Measurements from ENCODE around the gene FGFR2. TPM values are rescaled to one million over a fixed set of nuclear protein-coding genes. Genes with fewer than 3 reads are reported as not detected.

FGFR2 gene
- total RNA-seq, 1 experiment from 2014 or later: 286 TPM

DNA sequence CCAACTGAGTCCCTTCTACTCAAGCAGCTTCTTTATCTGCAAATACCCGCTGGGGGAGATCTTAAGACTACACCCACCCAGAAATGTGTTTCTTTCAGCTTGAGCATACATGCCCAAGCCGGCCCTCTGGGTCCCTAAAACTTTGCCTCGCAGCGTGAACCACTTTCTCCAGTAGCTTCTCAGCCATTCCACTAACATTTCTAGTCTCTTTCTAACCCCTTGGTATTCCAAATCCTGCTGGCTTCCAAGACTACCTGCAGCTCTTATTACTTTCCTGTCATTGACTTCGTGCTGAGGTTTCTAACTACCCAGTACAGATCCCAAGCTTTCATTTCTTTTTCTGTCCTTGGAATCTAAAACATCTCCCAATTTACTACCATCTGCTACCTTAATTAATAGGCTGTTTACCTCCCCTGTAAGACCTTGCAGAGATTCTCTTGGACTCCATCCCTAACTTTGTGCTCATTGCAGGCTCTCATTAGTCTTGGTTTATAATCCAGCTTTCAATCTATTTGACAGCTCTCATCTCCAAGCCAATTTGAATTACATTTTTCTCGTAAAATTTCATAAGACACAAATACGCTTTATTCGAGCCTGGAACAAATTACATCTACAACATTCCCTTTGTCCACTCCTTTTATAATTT lies 153.6 kb downstream of the FGFR2 start:
- ChIA-PET POLR2A (no interaction called here), CTCF (no interaction called here)
- no peak for DNase-seq
- Histone ChIP-seq H3K4me1 (peaks cover 38% of the 10 kb centered on the region), H3K4me3 (ENCODE audit: low read depth, low read length) (no peak overlapping the region), H3K9me3 (no peaks in the 10 kb centered on the region), H3K27me3 (replicated peaks; ENCODE audit: control insufficient read depth, insufficient read depth, low read length) (no peaks in the 10 kb centered on the region), H3K36me3 (ENCODE audit: control insufficient read depth, insufficient read depth, low read length) (no peaks in the 10 kb centered on the region)
- Mint-ChIP-seq H3K27ac (ENCODE audit: unreplicated experiment) (peak overlapping the region; percentile 17), H3K27me3 (ENCODE audit: insufficient read depth, unreplicated experiment) (no peaks in the 10 kb centered on the region), H3K4me1 (ENCODE audit: low read depth, unreplicated experiment) (peaks cover 29% of the 10 kb centered on the region), H3K36me3 (ENCODE audit: insufficient read depth, unreplicated experiment) (peaks cover 16% of the 10 kb centered on the region), H3K9me3 (ENCODE audit: unreplicated experiment) (no peaks in the 10 kb centered on the region), H3K4me3 (ENCODE audit: unreplicated experiment) (no peak overlapping the region)
- TF ChIP-seq, protein P1, sequence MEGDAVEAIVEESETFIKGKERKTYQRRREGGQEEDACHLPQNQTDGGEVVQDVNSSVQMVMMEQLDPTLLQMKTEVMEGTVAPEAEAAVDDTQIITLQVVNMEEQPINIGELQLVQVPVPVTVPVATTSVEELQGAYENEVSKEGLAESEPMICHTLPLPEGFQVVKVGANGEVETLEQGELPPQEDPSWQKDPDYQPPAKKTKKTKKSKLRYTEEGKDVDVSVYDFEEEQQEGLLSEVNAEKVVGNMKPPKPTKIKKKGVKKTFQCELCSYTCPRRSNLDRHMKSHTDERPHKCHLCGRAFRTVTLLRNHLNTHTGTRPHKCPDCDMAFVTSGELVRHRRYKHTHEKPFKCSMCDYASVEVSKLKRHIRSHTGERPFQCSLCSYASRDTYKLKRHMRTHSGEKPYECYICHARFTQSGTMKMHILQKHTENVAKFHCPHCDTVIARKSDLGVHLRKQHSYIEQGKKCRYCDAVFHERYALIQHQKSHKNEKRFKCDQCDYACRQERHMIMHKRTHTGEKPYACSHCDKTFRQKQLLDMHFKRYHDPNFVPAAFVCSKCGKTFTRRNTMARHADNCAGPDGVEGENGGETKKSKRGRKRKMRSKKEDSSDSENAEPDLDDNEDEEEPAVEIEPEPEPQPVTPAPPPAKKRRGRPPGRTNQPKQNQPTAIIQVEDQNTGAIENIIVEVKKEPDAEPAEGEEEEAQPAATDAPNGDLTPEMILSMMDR (IDR thresholded peaks at IDR 0.05; ENCODE audit: insufficient read depth in 1 of 2, low read depth in 1 of 2, low read length in 1 of 2, severe bottlenecking in 1 of 2, unreplicated experiment in 1 of 2): no peak
- BruUV-seq (replicated peaks): no TSS peak
- intact Hi-C loops (cut with micrococcal nuclease; ENCODE audit: unreplicated experiment): no loop called here

DNA sequence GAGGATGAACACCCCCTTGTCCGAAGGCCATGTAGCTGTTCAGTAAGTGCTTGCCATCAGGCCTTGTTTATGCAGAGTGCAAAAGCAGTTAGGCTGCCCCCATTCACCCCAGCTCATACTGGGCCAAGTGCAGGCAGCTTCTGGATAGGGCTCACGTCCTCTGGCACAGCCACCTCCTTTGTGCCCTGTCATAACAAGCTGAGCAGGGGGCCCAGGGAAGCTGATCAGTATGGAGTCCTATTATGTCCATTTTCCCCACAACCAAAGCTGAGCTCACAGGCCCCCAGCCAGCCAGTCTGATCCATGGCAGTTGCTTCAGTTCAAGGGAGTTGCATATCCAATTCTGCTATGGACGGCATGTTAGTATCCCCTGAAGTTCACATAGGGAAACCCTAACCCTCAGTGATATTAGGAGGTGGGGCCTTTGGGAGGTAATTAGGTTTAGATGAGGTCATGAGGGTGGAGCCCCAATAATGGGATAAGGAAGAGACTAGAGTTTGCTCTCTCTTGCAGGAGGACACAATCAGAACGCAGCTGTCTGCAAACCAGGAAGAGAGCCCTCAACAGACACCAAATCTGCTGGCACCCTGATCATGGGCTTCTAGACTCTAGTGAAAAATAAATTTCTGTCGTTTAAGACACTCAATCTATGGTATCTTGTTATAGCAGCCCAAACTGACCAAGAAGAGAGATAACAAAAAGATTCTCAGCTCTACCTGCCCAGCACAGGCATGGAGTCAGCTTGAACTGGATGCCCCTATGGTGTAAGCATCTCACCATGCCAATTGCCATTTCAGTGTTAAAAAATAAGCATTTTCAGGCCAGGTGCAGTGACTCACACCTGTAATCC lies 155.9 kb downstream of the FGFR2 start:
- no peak for DNase-seq
- BruUV-seq (replicated peaks): no TSS peak
- CTCF ChIA-PET: interaction anchor here (0.6 kb wide), 1 partner anchor 59 kb away, joined by 3 read pairs; no protein-coding TSS in a partner anchor
- H3K9me3 Mint-ChIP-seq (ENCODE audit: unreplicated experiment): no peaks in the 10 kb centered on the region
- Histone ChIP-seq H3K4me3 (ENCODE audit: low read depth, low read length) (no peak overlapping the region), H3K9me3 (no peaks in the 10 kb centered on the region), H3K27me3 (replicated peaks; ENCODE audit: control insufficient read depth, insufficient read depth, low read length) (no peaks in the 10 kb centered on the region), H3K36me3 (ENCODE audit: control insufficient read depth, insufficient read depth, low read length) (no peaks in the 10 kb centered on the region), H3K4me1 (peaks cover 38% of the 10 kb centered on the region)
- POLR2A ChIA-PET: no interaction called here
- intact Hi-C loops (cut with micrococcal nuclease; ENCODE audit: unreplicated experiment): no loop called here
- H3K4me1 Mint-ChIP-seq (ENCODE audit: low read depth, unreplicated experiment): peaks cover 25% of the 10 kb centered on the region
- no peak overlapping the region for H3K4me3 Mint-ChIP-seq (ENCODE audit: unreplicated experiment)
- H3K27ac Mint-ChIP-seq (ENCODE audit: unreplicated experiment): peak overlapping the region; percentile 59
- no peaks in the 10 kb centered on the region for H3K27me3 Mint-ChIP-seq (ENCODE audit: insufficient read depth, unreplicated experiment)
- TF ChIP-seq, protein P1 (IDR thresholded peaks at IDR 0.05; ENCODE audit: insufficient read depth in 1 of 2, low read depth in 1 of 2, low read length in 1 of 2, severe bottlenecking in 1 of 2, unreplicated experiment in 1 of 2): no peak
- peaks cover 6% of the 10 kb centered on the region for H3K36me3 Mint-ChIP-seq (ENCODE audit: insufficient read depth, unreplicated experiment)

DNA sequence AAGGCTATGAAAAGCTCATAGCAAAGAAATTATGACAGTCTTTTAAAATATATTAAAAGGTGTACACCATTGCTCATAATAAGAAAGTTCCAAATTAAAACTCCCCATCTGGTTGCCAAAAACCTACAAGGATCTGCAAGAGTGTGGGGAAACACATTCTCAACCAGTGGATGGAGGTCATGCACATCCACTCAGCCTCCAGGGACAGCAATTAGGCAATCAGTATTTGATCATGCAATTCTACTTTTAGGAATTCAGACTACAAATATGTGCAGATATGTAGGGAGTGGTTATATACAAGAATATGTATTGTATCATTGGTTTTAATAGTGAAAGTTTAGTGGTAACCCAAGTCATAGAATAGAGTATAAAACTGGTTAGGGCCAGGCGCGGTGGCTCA lies 157.8 kb downstream of the FGFR2 start:
- ChIA-PET CTCF (no interaction called here), POLR2A (no interaction called here)
- Mint-ChIP-seq H3K27ac (ENCODE audit: unreplicated experiment) (no peak overlapping the region), H3K4me1 (ENCODE audit: low read depth, unreplicated experiment) (peaks cover 42% of the 10 kb centered on the region), H3K36me3 (ENCODE audit: insufficient read depth, unreplicated experiment) (peaks cover 6% of the 10 kb centered on the region), H3K4me3 (ENCODE audit: unreplicated experiment) (no peak overlapping the region), H3K9me3 (ENCODE audit: unreplicated experiment) (no peaks in the 10 kb centered on the region), H3K27me3 (ENCODE audit: insufficient read depth, unreplicated experiment) (no peaks in the 10 kb centered on the region)
- no peak overlapping the region for H3K4me3 ChIP-seq (ENCODE audit: low read depth, low read length)
- TF ChIP-seq, protein P1 (IDR thresholded peaks at IDR 0.05; ENCODE audit: insufficient read depth in 1 of 2, low read depth in 1 of 2, low read length in 1 of 2, severe bottlenecking in 1 of 2, unreplicated experiment in 1 of 2): no peak
- no peaks in the 10 kb centered on the region for H3K27me3 ChIP-seq (replicated peaks; ENCODE audit: control insufficient read depth, insufficient read depth, low read length)
- BruUV-seq (replicated peaks): no TSS peak
- DNase-seq: no peak
- intact Hi-C loops (cut with micrococcal nuclease; ENCODE audit: unreplicated experiment): no loop called here
- H3K36me3 ChIP-seq (ENCODE audit: control insufficient read depth, insufficient read depth, low read length): no peaks in the 10 kb centered on the region
- peaks cover 50% of the 10 kb centered on the region for H3K4me1 ChIP-seq
- H3K9me3 ChIP-seq: no peaks in the 10 kb centered on the region
